NK-92 treated with Interleukin-12 subunit alpha and Interleukin-12 subunit beta, amount 100 ng/mL, for 24 hours (cell line): Measurements from ENCODE around the gene METTL21C.

Experiments
- DNase-seq: peaks from one replicate; lab custom pipeline; 2025; lab: John Stamatoyannopoulos, UW

The METTL21C gene

DNA sequence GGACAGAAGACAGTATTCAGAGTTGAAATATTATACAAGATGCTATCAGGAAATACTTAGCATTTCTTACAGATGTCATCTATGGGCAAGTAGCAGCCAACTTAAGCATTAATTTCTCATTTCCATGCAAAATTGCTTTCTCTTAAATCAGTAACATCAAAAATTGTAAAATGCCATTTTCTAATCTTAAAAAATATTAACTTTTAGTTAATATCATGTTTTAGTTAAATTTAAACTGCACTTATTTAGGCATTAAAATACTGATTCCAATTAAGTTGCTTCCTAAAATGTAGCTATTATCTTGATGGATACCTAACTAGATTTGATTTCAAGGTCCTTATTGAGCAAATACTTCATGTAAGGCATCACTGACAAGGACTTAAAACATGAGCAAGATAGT lies 27.8 kb downstream of the METTL21C start:
- no peak for DNase-seq

DNA sequence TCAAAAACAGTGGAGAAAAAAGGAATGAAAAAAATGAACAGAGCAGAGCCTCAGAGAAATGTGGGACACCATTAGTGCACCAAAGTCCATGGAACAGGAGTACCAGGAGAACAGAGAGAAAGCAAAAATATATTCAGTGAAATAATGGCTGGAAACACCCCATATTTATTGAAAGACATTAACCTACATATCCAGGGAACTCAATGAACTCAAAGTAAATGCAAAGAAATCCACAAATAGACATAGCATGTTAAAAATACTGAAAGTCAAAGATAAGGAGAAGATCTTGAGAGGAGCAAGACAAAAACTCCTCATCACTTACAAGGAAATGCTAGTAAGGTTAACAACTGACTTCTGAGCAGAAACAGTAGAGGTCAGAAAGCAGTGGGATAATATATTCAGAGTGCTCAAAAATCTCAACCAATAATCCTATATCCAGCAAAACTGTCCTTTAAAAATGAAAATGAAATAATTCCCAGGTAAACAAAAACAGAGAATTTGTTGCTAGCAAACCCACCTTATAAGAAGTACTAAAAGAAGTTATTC lies 35.6 kb downstream of the METTL21C start:
- DNase-seq = no peak

GRCh38 chr13:102658660-102659059 lies 36.2 kb downstream of the METTL21C start:
- DNase-seq = no peak

- DNase-seq = no peak
Measured at GRCh38 chr13:102657630-102658029, 37.2 kb downstream of the METTL21C start.

DNA sequence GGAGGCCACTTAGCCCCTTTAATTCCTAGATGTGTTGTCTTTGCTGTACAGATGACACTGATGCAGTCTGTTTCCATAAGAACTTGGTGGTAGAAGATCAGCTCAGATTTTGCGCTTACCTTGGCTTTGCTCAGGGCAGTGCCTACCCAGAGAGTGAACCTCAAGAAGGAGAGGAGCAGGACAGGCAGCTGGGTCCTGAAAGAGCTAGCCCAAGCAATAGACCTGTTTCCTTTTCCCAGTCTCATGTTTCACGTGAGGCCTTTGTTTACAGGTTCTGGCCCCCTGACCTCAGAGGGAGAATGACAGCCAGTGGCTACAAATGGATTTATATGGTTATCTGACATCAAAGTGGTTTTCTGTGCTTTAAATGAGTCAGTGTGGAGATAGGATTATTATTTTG lies 40.1 kb downstream of the METTL21C start:
- no peak for DNase-seq

- DNase-seq = no peak
Measured at GRCh38 chr13:102651892-102652291, 43.0 kb downstream of the METTL21C start.

DNA sequence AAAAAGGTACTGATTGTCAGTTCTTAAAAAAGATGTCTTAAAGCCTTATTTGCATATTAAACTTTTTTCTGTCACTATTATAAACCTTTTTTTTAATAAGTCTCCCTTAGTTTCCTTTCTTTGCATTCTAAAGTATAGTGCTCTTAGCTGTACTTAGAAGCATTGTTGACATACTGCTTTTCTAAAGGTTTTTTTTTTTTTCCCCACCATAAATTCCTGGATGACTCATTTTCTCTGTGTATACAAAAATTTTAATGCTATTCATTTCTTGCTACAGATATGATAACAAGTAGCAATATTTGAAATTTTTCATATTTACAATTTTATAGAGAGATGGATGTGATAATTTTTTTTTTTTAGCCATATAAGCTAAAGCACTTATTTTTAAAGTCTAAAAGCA lies 43.5 kb downstream of the METTL21C start:
- DNase-seq = no peak

DNA sequence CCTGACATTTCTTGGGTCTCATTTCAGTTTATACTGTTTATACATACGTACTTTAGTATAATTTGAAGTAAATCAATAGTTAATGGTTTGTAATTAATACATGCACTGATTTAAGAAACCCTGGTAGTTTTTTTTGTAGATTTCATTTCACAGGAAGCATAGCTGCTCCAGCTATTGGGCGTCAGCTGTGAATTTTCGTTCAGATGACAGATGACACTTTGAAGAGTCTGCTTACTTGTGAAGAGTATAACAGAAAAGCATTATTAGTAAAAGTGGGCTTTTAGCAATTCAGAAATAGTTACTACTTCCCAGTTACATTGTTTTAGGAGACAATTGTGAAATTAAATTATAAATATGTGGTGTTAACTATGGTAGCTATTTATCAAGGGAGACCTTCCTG lies 44.4 kb downstream of the METTL21C start:
- no peak for DNase-seq

GRCh38 chr13:102648046-102648445 lies 46.8 kb downstream of the METTL21C start:
- DNase-seq = no peak

GRCh38 chr13:102645701-102646100 lies 49.1 kb downstream of the METTL21C start:
- no peak for DNase-seq

- no peak for DNase-seq
Measured at GRCh38 chr13:102643656-102644055, 51.2 kb downstream of the METTL21C start.

GRCh38 chr13:102642475-102642874 lies 52.4 kb downstream of the METTL21C start:
- no peak for DNase-seq

GRCh38 chr13:102642029-102642428 lies 52.8 kb downstream of the METTL21C start:
- no peak for DNase-seq

GRCh38 chr13:102638741-102639140 lies 56.1 kb downstream of the METTL21C start:
- no peak for DNase-seq
